Endothelial cell of umbilical vein (primary cell): Measurements from ENCODE around the gene FRMD4A. TPM values are rescaled to one million over a fixed set of nuclear protein-coding genes. Genes with fewer than 3 reads are reported as not detected.

Source experiments
- BruUV-seq: library from RNA; stranded (reverse); fragments of 400-500 nt; replicated peaks from 2 replicates; lab custom pipeline; 2021; lab: Mats Ljungman, UMichigan
- CTCF ChIA-PET: fragments of 300-600, 350-600 bp; sonication (Branson Sonifier 250); formaldehyde crosslinking; loops from one replicate; lab custom pipeline; 2021; ENCODE audit warnings: antibody characterized with exemption, inconsistent platforms; lab: Charles Lee
- POLR2A ChIA-PET: fragments of 300-600, 350-600 bp; sonication (Branson Sonifier 250); formaldehyde crosslinking; loops from one replicate; lab custom pipeline; 2021; ENCODE audit warnings: antibody characterized with exemption, inconsistent platforms; lab: Charles Lee
- DNase-seq: peaks from one replicate; pipeline ENCODE4 v3.0.0-alpha.2; 2011; ENCODE audit warnings: low read depth, low spot score
- FAIRE-seq: peaks from 2 replicates; lab custom pipeline; 2011; peaks lifted over from hg19 to GRCh38; lab: Jason Lieb, UNC
- H2AFZ ChIP-seq: 2 replicates; pipeline ENCODE4 v1.6.0; 2012; ENCODE audit warnings: low read depth, low read length, control low read depth, inconsistent platforms
- H3K27ac ChIP-seq: 2 replicates; pipeline ENCODE4 v1.5.1; 2011; ENCODE audit warnings: low read depth, mild to moderate bottlenecking, control low read depth, low read length, moderate library complexity; ENCODE audit not compliant: insufficient read depth
- H3K27me3 ChIP-seq, 2 experiments: 2 replicates each; pipeline versions ENCODE4 v1.6.0 to v1.6.1; 2011; ENCODE audit warnings: low read length in 2 of 2, mixed read lengths in 1 of 2; ENCODE audit not compliant: control insufficient read depth in 2 of 2, insufficient read depth in 2 of 2
- H3K36me3 ChIP-seq, 2 experiments: 2 replicates in 1 of 2; 3 replicates in 1 of 2; pipeline ENCODE4 v1.5.1; 2011; ENCODE audit warnings: low read length in 2 of 2, mild to moderate bottlenecking in 1 of 2, moderate library complexity in 1 of 2; ENCODE audit not compliant: control insufficient read depth in 2 of 2, insufficient read depth in 2 of 2; ENCODE audit errors: extremely low read depth in 1 of 2
- H3K4me1 ChIP-seq: 3 replicates; pipeline ENCODE4 v1.5.1; 2011; ENCODE audit warnings: mild to moderate bottlenecking, low read length; ENCODE audit not compliant: control insufficient read depth, insufficient read depth; ENCODE audit errors: extremely low read depth
- H3K4me2 ChIP-seq: 2 replicates; pipeline ENCODE4 v1.6.1; 2011; ENCODE audit warnings: low read length, control low read depth, mixed read lengths; ENCODE audit not compliant: insufficient read depth
- H3K4me3 ChIP-seq, 3 experiments: fragments of 200-600 bp in 1 of 3; sonication (generic), shearing (Covaris generic) in 1 of 3; replicated peaks in 1 of 3; 2 replicates each; pipeline ENCODE4 v1.5.1; 2011 to 2016; ENCODE audit warnings: control low read depth in 3 of 3, low read length in 3 of 3, mild to moderate bottlenecking in 2 of 3, inconsistent platforms in 1 of 3, low read depth in 1 of 3, moderate library complexity in 1 of 3; ENCODE audit not compliant: insufficient read depth in 1 of 3
- H3K79me2 ChIP-seq: 2 replicates; pipeline ENCODE4 v1.6.0; 2012; ENCODE audit warnings: low read length, inconsistent platforms; ENCODE audit not compliant: control insufficient read depth, insufficient read depth
- H3K9ac ChIP-seq: replicated peaks from 2 replicates; pipeline ENCODE3; 2011; ENCODE audit warnings: low read length, control low read depth; ENCODE audit not compliant: insufficient read depth; ENCODE audit errors: extremely low read depth
- H3K9me1 ChIP-seq: replicated peaks from 3 replicates; pipeline ENCODE4 v1.6.0; 2011; ENCODE audit warnings: mild to moderate bottlenecking, low read length; ENCODE audit not compliant: control insufficient read depth, insufficient read depth; ENCODE audit errors: extremely low read depth
- H3K9me3 ChIP-seq: replicated peaks from 2 replicates; pipeline ENCODE4 v1.5.1; 2012; ENCODE audit warnings: low read length, inconsistent platforms; ENCODE audit not compliant: control insufficient read depth, insufficient read depth
- H4K20me1 ChIP-seq: replicated peaks from 2 replicates; pipeline ENCODE3; 2011; ENCODE audit warnings: mild to moderate bottlenecking, low read length; ENCODE audit not compliant: control insufficient read depth, insufficient read depth; ENCODE audit errors: extremely low read depth
- CTCF ChIP-seq, 2 donors: IDR thresholded peaks; 1 replicate in 1 of 2; 2 replicates in 1 of 2; pipeline ENCODE4 v1.5.1; 2011; ENCODE audit warnings: low read length in 2 of 2, mild to moderate bottlenecking in 2 of 2, moderate library complexity in 2 of 2, control low read depth in 1 of 2, inconsistent platforms in 1 of 2, low read depth in 1 of 2; ENCODE audit not compliant: insufficient read depth in 1 of 2; ENCODE audit errors: extremely low read depth in 1 of 2
- EZH2 ChIP-seq: IDR thresholded peaks from 2 replicates; pipeline ENCODE4 v1.6.1; 2012; ENCODE audit warnings: borderline replicate concordance, low read depth, mild to moderate bottlenecking, moderate library complexity, low read length, inconsistent platforms; ENCODE audit not compliant: severe bottlenecking
- FOS ChIP-seq: IDR thresholded peaks from 2 replicates; pipeline ENCODE4 v1.6.1; 2011; ENCODE audit warnings: mild to moderate bottlenecking, low read length, moderate library complexity, borderline replicate concordance; ENCODE audit not compliant: insufficient read depth
- GATA2 ChIP-seq: IDR thresholded peaks from 2 replicates; pipeline ENCODE4 v1.7.0; 2011; ENCODE audit warnings: low read depth, mild to moderate bottlenecking, moderate library complexity, mixed read lengths, low read length; ENCODE audit not compliant: insufficient read length, insufficient read depth
- JUN ChIP-seq: IDR thresholded peaks from 2 replicates; pipeline ENCODE4 v1.6.1; 2011; ENCODE audit warnings: borderline replicate concordance, low read depth; ENCODE audit not compliant: insufficient read length, insufficient read depth
- MAX ChIP-seq: IDR thresholded peaks from 2 replicates; pipeline ENCODE4 v1.6.1; 2011; ENCODE audit not compliant: insufficient read depth, insufficient read length
- MYC ChIP-seq: IDR thresholded peaks from one replicate; pipeline ENCODE4 v1.6.1; 2011; ENCODE audit warnings: mild to moderate bottlenecking, low read depth, low read length
- POLR2A ChIP-seq: IDR thresholded peaks from 2 replicates; pipeline ENCODE4 v1.6.1; 2012; ENCODE audit warnings: low read depth, mild to moderate bottlenecking, control low read depth, low read length
- POLR2AphosphoS5 ChIP-seq: IDR thresholded peaks from 2 replicates; pipeline ENCODE4 v1.6.1; 2012; ENCODE audit warnings: low read depth, mild to moderate bottlenecking, control low read depth, low read length, moderate library complexity; ENCODE audit not compliant: insufficient read depth
- dilution Hi-C: fragments of 300-500 bp; cut with MboI; formaldehyde crosslinking; loops from one replicate; pipeline ENCODE4 v1.15.0; 2019; ENCODE audit warnings: low sequenced_read_pairs; ENCODE audit not compliant: extremely low pct_ligation_motif_present
- intact Hi-C: fragments of 100-400 bp; cut with micrococcal nuclease; formaldehyde crosslinking; loops from one replicate; pipeline ENCODE4 v1.10.0; 2022
- polyA plus RNA-seq, 4 experiments: library from polyadenylated mRNA; depleted of rRNA in 3 of 4; stranded (reverse) in 3 of 4; unstranded in 1 of 4; fragments of >200 nt; gene quantifications; 2 replicates each; pipeline versions ENCODE4 v1.2.1 to v1.2.3, GENCODE V29; 2011 to 2012; ENCODE audit warnings: missing spikeins in 1 of 4
- total RNA-seq: library from RNA; stranded (reverse); gene quantifications from 2 replicates; pipeline ENCODE4 v1.2.3, GENCODE V29; 2021

Gene FRMD4A
- total and polyA plus RNA-seq, 2 donors (not counting 3 experiments of a cell fraction or from before 2014, with no cell fraction given), result 123 to 148 TPM

GRCh38 chr10:13936826-13937225 is 393.9 kb downstream of the FRMD4A start:
- no peak overlapping the region for H3K9ac ChIP-seq
- no peaks in the 10 kb centered on the region for H3K27me3 ChIP-seq
- H4K20me1 ChIP-seq, result no peaks in the 10 kb centered on the region
- no peaks in the 10 kb centered on the region for H3K9me1 ChIP-seq
- dilution Hi-C loops (no loop called here), intact Hi-C loops (no loop called here)
- H3K27ac ChIP-seq, result no peak overlapping the region
- H3K36me3 ChIP-seq, result no peaks in the 10 kb centered on the region
- POLR2A ChIA-PET, result no interaction called here
- no peaks in the 10 kb centered on the region for H3K79me2 ChIP-seq
- FAIRE-seq, result no peak
- H3K9me3 ChIP-seq, result no peaks in the 10 kb centered on the region
- H3K4me2 ChIP-seq, result no peak overlapping the region
- no TSS peak for BruUV-seq
- CTCF ChIA-PET, result interaction anchor here (0.9 kb wide), 1 partner anchor 42 kb away, joined by 3 read pairs; no protein-coding TSS in a partner anchor
- no peak for TF ChIP-seq EZH2
- no peak for TF ChIP-seq FOS
- TF ChIP-seq POLR2AphosphoS5, result no peak
- no peak for TF ChIP-seq GATA2
- no peak for TF ChIP-seq JUN
- TF ChIP-seq CTCF (IDR thresholded peaks at IDR 0.05; ENCODE audit: extremely low read depth in 1 of 2, insufficient read depth in 1 of 2, low read depth in 1 of 2, low read length in 2 of 2), result no peak
- TF ChIP-seq POLR2A, result no peak
- no peak for TF ChIP-seq MYC
- no peak for TF ChIP-seq MAX
- DNase-seq, result no peak
- H3K4me1 ChIP-seq, result peaks cover 22% of the 10 kb centered on the region
- no peak overlapping the region for H3K4me3 ChIP-seq
- no peak overlapping the region for H2AFZ ChIP-seq
